ENCODE measurements around the gene PGGT1B. TPM values are rescaled to one million over a fixed set of nuclear protein-coding genes. Genes with fewer than 3 reads are reported as not detected.
"Not testable (repeated sequence)": the region's sequence is repeated elsewhere in the genome, so short reads cannot be mapped to it uniquely, and the experiment has no call there.

Gene PGGT1B
- total RNA-seq, 1 experiment from 2014 or later, result 48.5 TPM

GRCh38 chr5:115263078-115263380 is 352 bp upstream of the PGGT1B start:
- Mint-ChIP-seq H3K27ac (ENCODE audit: low read depth, unreplicated experiment) (peak overlapping the region; percentile 97), H3K27me3 (ENCODE audit: insufficient read depth, unreplicated experiment) (no peaks in the 10 kb centered on the region), H3K4me3 (ENCODE audit: unreplicated experiment) (peak overlapping the region; percentile 83), H3K4me1 (ENCODE audit: insufficient read depth, unreplicated experiment) (peaks cover 26% of the 10 kb centered on the region), H3K9me3 (ENCODE audit: unreplicated experiment) (no peaks in the 10 kb centered on the region), H3K36me3 (ENCODE audit: insufficient read depth, unreplicated experiment) (peaks cover 6% of the 10 kb centered on the region)
- TF ChIP-seq CTCF (IDR thresholded peaks at IDR 0.05; ENCODE audit: unreplicated experiment), result no peak
- TSS peak; percentile 82 for BruUV-seq (replicated peaks)
- no peak for DNase-seq (ENCODE audit: unreplicated experiment)
- ChIA-PET CTCF (interaction anchor here (1.1 to 1.3 kb wide), 3 partner anchors 16 to 46 kb away, joined by 3 to 4 read pairs (median 3); partner anchors contain the start of gene CCDC112), POLR2A (interaction anchor here (0.8 to 1.6 kb wide), 10 partner anchors 9 to 580 kb away, joined by 3 to 6 read pairs (median 4); partner anchors contain the start of genes CCDC112 and TRIM36)
- intact Hi-C loops (cut with micrococcal nuclease), result no loop called here

GRCh38 chr5:115262011-115262320 is 711 bp downstream of the PGGT1B start:
- peak overlapping the region; percentile 97 for H3K27ac Mint-ChIP-seq (ENCODE audit: low read depth, unreplicated experiment)
- POLR2A ChIA-PET, result interaction anchor here (0.8 to 2.3 kb wide), 14 partner anchors 9 to 581 kb away, joined by 3 to 19 read pairs (median 3); partner anchors contain the start of genes ATG12, CCDC112, TMED7 and TRIM36
- intact Hi-C loops (cut with micrococcal nuclease), result no loop called here
- no TSS peak for BruUV-seq (replicated peaks)
- CTCF ChIA-PET, result interaction anchor here (0.6 to 1.9 kb wide), 8 partner anchors 11 to 814 kb away, joined by 3 to 9 read pairs (median 3); no protein-coding TSS in a partner anchor
- H3K4me3 Mint-ChIP-seq (ENCODE audit: unreplicated experiment), result peak overlapping the region; percentile 83
- peaks cover 29% of the 10 kb centered on the region for H3K4me1 Mint-ChIP-seq (ENCODE audit: insufficient read depth, unreplicated experiment)
- H3K9me3 Mint-ChIP-seq (ENCODE audit: unreplicated experiment), result no peaks in the 10 kb centered on the region
- H3K36me3 Mint-ChIP-seq (ENCODE audit: insufficient read depth, unreplicated experiment), result peaks cover 6% of the 10 kb centered on the region
- no peak for TF ChIP-seq CTCF (IDR thresholded peaks at IDR 0.05; ENCODE audit: unreplicated experiment)
- no peak for DNase-seq (ENCODE audit: unreplicated experiment)
- no peaks in the 10 kb centered on the region for H3K27me3 Mint-ChIP-seq (ENCODE audit: insufficient read depth, unreplicated experiment)

- Mint-ChIP-seq H3K4me1 (ENCODE audit: insufficient read depth, unreplicated experiment) (peaks cover 29% of the 10 kb centered on the region), H3K27ac (ENCODE audit: low read depth, unreplicated experiment) (no peak overlapping the region), H3K27me3 (ENCODE audit: insufficient read depth, unreplicated experiment) (no peaks in the 10 kb centered on the region), H3K36me3 (ENCODE audit: insufficient read depth, unreplicated experiment) (peaks cover 6% of the 10 kb centered on the region), H3K9me3 (ENCODE audit: unreplicated experiment) (no peaks in the 10 kb centered on the region), H3K4me3 (ENCODE audit: unreplicated experiment) (peak overlapping the region; percentile 83)
- intact Hi-C loops (cut with micrococcal nuclease), result no loop called here
- DNase-seq (ENCODE audit: unreplicated experiment), result no peak
- no peak for TF ChIP-seq CTCF (IDR thresholded peaks at IDR 0.05; ENCODE audit: unreplicated experiment)
- ChIA-PET CTCF (interaction anchor here (0.6 to 2.1 kb wide), 4 partner anchors 13 to 1111 kb away, joined by 3 to 10 read pairs (median 4); no protein-coding TSS in a partner anchor), POLR2A (interaction anchor here (0.7 kb wide), 1 partner anchor 36 kb away, joined by 3 read pairs; the partner anchor contains the start of gene CCDC112)
- BruUV-seq (replicated peaks), result no TSS peak
Observed at GRCh38 chr5:115260248-115260647, 2.4 kb downstream of the PGGT1B start.

GRCh38 chr5:115257981-115258380 is 4.7 kb downstream of the PGGT1B start:
- ChIA-PET CTCF (interaction anchor here (1.2 kb wide), 1 partner anchor 10 kb away, joined by 3 read pairs; no protein-coding TSS in a partner anchor), POLR2A (interaction anchor here (0.9 kb wide), 1 partner anchor 87 kb away, joined by 3 read pairs; no protein-coding TSS in a partner anchor)
- no peaks in the 10 kb centered on the region for H3K9me3 Mint-ChIP-seq (ENCODE audit: unreplicated experiment)
- no peaks in the 10 kb centered on the region for H3K27me3 Mint-ChIP-seq (ENCODE audit: insufficient read depth, unreplicated experiment)
- H3K4me3 Mint-ChIP-seq (ENCODE audit: unreplicated experiment), result no peak overlapping the region
- intact Hi-C loops (cut with micrococcal nuclease), result no loop called here
- DNase-seq (ENCODE audit: unreplicated experiment), result no peak
- no peak for TF ChIP-seq CTCF (IDR thresholded peaks at IDR 0.05; ENCODE audit: unreplicated experiment)
- H3K27ac Mint-ChIP-seq (ENCODE audit: low read depth, unreplicated experiment), result no peak overlapping the region
- H3K4me1 Mint-ChIP-seq (ENCODE audit: insufficient read depth, unreplicated experiment), result peaks cover 29% of the 10 kb centered on the region
- no peaks in the 10 kb centered on the region for H3K36me3 Mint-ChIP-seq (ENCODE audit: insufficient read depth, unreplicated experiment)
- no TSS peak for BruUV-seq (replicated peaks)

DNA sequence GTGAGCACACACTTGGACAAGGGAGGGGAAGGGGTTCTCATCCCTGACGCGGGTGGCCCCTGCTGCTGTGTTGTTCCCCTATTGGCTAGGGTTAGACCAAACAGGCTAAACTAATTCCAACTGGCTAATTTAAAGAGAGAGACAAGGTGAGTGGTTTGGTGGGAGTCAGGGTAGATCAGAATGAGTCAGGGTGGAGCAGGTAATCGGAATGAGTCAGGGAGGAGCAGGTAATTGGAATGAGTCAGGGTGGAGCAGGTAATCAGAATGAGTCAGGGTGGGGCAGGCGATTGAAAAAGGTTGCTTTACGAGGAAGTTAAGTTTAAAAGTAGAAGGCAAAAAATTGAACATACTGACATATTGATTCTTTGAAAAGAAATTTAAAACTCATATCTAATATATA is 13.3 kb downstream of the PGGT1B start:
- BruUV-seq (replicated peaks); H3K4me1 Mint-ChIP-seq (ENCODE audit: insufficient read depth, unreplicated experiment); H3K27me3 Mint-ChIP-seq (ENCODE audit: insufficient read depth, unreplicated experiment); POLR2A ChIA-PET; H3K9me3 Mint-ChIP-seq (ENCODE audit: unreplicated experiment); H3K4me3 Mint-ChIP-seq (ENCODE audit: unreplicated experiment): not testable (repeated sequence)
- Mint-ChIP-seq H3K27ac (ENCODE audit: low read depth, unreplicated experiment) (peak overlapping the region; percentile 86), H3K36me3 (ENCODE audit: insufficient read depth, unreplicated experiment) (peaks cover 12% of the 10 kb centered on the region)
- intact Hi-C loops (cut with micrococcal nuclease), result loop anchor here (5.0 kb wide), 1 partner anchor 447 kb away; no protein-coding TSS in a partner anchor
- CTCF ChIA-PET, result interaction anchor here (0.6 to 0.9 kb wide), 2 partner anchors 153 to 823 kb away, joined by 3 read pairs; no protein-coding TSS in a partner anchor
- peak; percentile 13 for DNase-seq (ENCODE audit: unreplicated experiment)
